ENCODE data around the gene PRR5. TPM values are rescaled to one million over a fixed set of nuclear protein-coding genes. Genes with fewer than 3 reads are reported as not detected.

PRR5 gene
- total and polyA plus RNA-seq, 10 donors: 31.3 to 85.6 (median 76.7) TPM

DNA sequence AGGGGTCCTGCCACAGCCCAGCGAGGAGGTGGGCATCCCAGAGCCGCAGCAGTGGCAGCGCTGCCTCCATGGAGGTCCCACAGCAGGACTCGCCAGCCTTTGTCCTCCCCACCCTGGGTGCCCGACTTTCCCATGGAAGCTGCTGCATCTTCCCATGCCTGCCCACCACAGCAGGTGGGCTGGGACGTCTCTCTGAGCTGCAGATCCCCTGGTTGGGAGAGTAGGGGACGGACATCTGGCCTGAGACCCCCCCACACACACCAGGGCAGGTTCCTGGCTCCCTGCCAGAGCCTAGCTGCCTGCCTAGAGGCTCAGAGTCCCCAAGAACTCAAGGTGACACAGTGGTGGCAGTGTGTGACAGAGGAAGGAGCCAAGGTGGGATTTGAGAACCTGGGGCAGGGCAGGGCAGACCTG, 21.5 kb upstream of the PRR5 start:
- DNase-seq: no peak
- peaks cover 0 to 21% (median 0%) of the 10 kb centered on the region in 7 donors for H3K27me3 ChIP-seq (replicated peaks in 1 of 7)
- WGBS, 5 donors: 68 to 86% (median 79%) methylated on average over 1 to 7 of the region's 7 CpGs
- no peak overlapping the region for H3K4me3 ChIP-seq
- no peaks in the 10 kb centered on the region for H3K36me3 ChIP-seq
- H3K27ac ChIP-seq: no peak overlapping the region
- TF ChIP-seq POLR2A (IDR thresholded peaks at IDR 0.05) (no peak), POLR2AphosphoS5 (IDR thresholded peaks at IDR 0.05) (no peak)
- TF ChIP-seq, protein P1, sequence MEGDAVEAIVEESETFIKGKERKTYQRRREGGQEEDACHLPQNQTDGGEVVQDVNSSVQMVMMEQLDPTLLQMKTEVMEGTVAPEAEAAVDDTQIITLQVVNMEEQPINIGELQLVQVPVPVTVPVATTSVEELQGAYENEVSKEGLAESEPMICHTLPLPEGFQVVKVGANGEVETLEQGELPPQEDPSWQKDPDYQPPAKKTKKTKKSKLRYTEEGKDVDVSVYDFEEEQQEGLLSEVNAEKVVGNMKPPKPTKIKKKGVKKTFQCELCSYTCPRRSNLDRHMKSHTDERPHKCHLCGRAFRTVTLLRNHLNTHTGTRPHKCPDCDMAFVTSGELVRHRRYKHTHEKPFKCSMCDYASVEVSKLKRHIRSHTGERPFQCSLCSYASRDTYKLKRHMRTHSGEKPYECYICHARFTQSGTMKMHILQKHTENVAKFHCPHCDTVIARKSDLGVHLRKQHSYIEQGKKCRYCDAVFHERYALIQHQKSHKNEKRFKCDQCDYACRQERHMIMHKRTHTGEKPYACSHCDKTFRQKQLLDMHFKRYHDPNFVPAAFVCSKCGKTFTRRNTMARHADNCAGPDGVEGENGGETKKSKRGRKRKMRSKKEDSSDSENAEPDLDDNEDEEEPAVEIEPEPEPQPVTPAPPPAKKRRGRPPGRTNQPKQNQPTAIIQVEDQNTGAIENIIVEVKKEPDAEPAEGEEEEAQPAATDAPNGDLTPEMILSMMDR (IDR thresholded peaks at IDR 0.05 in 8 of 11, conservative IDR thresholded peaks at IDR 0.05 in 3 of 11): no peak
- peaks cover 15 to 68% (median 41%) of the 10 kb centered on the region in 6 donors for H3K4me1 ChIP-seq
- intact Hi-C loops (cut with DNase I; ENCODE audit: low total_unique reads): no loop called here
- no peaks in the 10 kb centered on the region for H3K9me3 ChIP-seq

GRCh38 chr22:44682556-44683168, 19.3 kb upstream of the PRR5 start:
- no peaks in the 10 kb centered on the region for H3K36me3 ChIP-seq
- DNase-seq: no peak
- intact Hi-C loops (cut with DNase I; ENCODE audit: low total_unique reads): no loop called here
- peaks cover 0 to 4% (median 0%) of the 10 kb centered on the region in 7 donors for H3K27me3 ChIP-seq (replicated peaks in 1 of 7)
- 56 to 92% (median 88%) methylated on average over 11 of the region's 11 CpGs for WGBS, 5 donors
- H3K4me3 ChIP-seq: no peak overlapping the region
- H3K4me1 ChIP-seq: peaks cover 10 to 60% (median 32%) of the 10 kb centered on the region in 6 donors
- no peaks in the 10 kb centered on the region for H3K9me3 ChIP-seq
- TF ChIP-seq POLR2AphosphoS5 (IDR thresholded peaks at IDR 0.05) (no peak), POLR2A (IDR thresholded peaks at IDR 0.05) (no peak)
- TF ChIP-seq, protein P1 (IDR thresholded peaks at IDR 0.05 in 8 of 11, conservative IDR thresholded peaks at IDR 0.05 in 3 of 11): no peak
- H3K27ac ChIP-seq: no peak overlapping the region

DNA sequence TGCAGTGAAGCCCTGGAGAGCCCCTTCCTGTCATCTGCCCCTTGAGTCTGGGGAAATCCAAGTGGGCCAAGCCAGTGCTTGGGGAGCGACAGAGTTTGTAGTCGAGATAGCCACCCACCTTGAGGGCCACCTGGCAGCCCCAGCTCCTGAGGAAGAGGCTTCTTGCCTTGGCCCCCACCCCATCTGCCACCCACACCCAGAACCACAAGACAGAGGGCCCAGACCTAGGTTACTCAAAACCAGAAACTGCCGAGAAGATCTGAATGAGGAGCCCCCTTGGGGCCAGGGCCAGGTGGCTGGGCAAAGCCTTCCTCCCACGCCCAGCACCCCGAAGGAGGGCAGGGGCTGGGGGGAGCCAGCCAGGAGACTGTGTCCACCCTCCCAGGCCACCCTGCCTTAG, 18.8 kb upstream of the PRR5 start:
- intact Hi-C loops (cut with DNase I; ENCODE audit: low total_unique reads): no loop called here
- no peak overlapping the region for H3K27ac ChIP-seq
- TF ChIP-seq POLR2A (IDR thresholded peaks at IDR 0.05) (no peak), POLR2AphosphoS5 (IDR thresholded peaks at IDR 0.05) (no peak)
- TF ChIP-seq, protein P1 (IDR thresholded peaks at IDR 0.05 in 8 of 11, conservative IDR thresholded peaks at IDR 0.05 in 3 of 11): no peak
- no peaks in the 10 kb centered on the region for H3K9me3 ChIP-seq
- H3K4me3 ChIP-seq: no peak overlapping the region
- no peak for DNase-seq
- no peaks in the 10 kb centered on the region for H3K36me3 ChIP-seq
- 53 to 80% (median 62%) methylated on average over 1 to 5 of the region's 5 CpGs; no CpG with 5 or more reads in 1 of the 5 donors for WGBS, 5 donors
- H3K27me3 ChIP-seq (replicated peaks in 1 of 7): no peaks in the 10 kb centered on the region
- peaks cover 10 to 56% (median 30%) of the 10 kb centered on the region in 6 donors for H3K4me1 ChIP-seq

DNA sequence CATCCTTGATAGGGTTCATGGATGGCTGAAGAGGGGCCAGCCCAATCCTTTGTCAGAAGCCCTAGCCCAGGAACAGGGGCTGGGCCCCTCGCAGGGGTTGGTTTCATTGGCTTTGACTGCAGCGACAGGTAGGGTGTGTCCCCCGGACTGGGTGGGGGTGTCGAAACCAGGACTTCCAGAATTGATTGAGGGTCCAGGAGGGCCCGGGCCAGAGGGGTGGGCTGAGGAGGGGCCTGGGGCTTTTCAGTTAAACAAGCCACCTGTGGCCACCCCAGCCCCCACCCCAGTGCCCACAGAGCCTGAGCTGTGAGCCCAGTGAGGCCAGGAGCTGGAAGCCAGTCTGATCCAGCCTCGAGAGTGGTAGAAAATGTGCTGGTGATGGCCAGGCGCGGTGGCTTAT, 18.1 kb upstream of the PRR5 start:
- no peak for DNase-seq
- H3K4me1 ChIP-seq: peaks cover 10 to 56% (median 30%) of the 10 kb centered on the region in 6 donors
- H3K4me3 ChIP-seq: no peak overlapping the region
- WGBS, 5 donors: 71 to 81% (median 77%) methylated on average over 3 to 8 of the region's 8 CpGs
- no peaks in the 10 kb centered on the region for H3K36me3 ChIP-seq
- H3K9me3 ChIP-seq: no peaks in the 10 kb centered on the region
- H3K27ac ChIP-seq: peak overlapping the region in 3 of 8 donors; percentile 24 to 70 (median 53)
- no peaks in the 10 kb centered on the region for H3K27me3 ChIP-seq (replicated peaks in 1 of 7)
- intact Hi-C loops (cut with DNase I; ENCODE audit: low total_unique reads): no loop called here
- TF ChIP-seq, protein P1 (IDR thresholded peaks at IDR 0.05 in 8 of 11, conservative IDR thresholded peaks at IDR 0.05 in 3 of 11): no peak
- TF ChIP-seq POLR2AphosphoS5 (IDR thresholded peaks at IDR 0.05) (no peak), POLR2A (IDR thresholded peaks at IDR 0.05) (no peak)
